ENCODE measurements around the gene GOLGA6B. TPM values are rescaled to one million over a fixed set of nuclear protein-coding genes. Genes with fewer than 3 reads are reported as not detected.

Gene GOLGA6B
- total and polyA plus RNA-seq, 4 experiments from 2014 or later = not detected

- Histone ChIP-seq H3K4me1 (ENCODE audit: insufficient read depth, low read length) (peaks cover 15% of the 10 kb centered on the region), H3K27me3 (ENCODE audit: insufficient read depth, low read length) (no peaks in the 10 kb centered on the region), H3K4me3 (ENCODE audit: low read length in 2 of 2) (peak within 1 kb of the TSS; percentile 95 to 97), H3K36me3 (ENCODE audit: insufficient read depth, low read length) (no peaks in the 10 kb centered on the region), H3K27ac (ENCODE audit: low read depth, low read length) (peak within 1 kb of the TSS; percentile 76), H3K9me3 (ENCODE audit: control insufficient read depth in 1 of 2, low read length in 2 of 2) (no peaks in the 10 kb centered on the region)
- peak; percentile 81 to 86 (median 83) for DNase-seq
- ChIA-PET POLR2A (ENCODE audit: partially characterized antibody) (interaction anchor here (0.6 to 1.8 kb wide), 6 partner anchors 15 to 310 kb away, joined by 3 to 7 read pairs (median 3); partner anchors contain the start of gene HEXA), CTCF (ENCODE audit: partially characterized antibody) (interaction anchor here (0.6 to 1.8 kb wide), 5 partner anchors 15 to 395 kb away, joined by 3 to 5 read pairs (median 3); no protein-coding TSS in a partner anchor)
- H3K9me3 Mint-ChIP-seq = no peaks in the 10 kb centered on the region
- peak within 1 kb of the TSS; percentile 94 to 99 (median 98) for H3K4me3 Mint-ChIP-seq
- peak within 1 kb of the TSS; percentile 88 to 99 (median 97) for H3K27ac Mint-ChIP-seq
- H3K27me3 Mint-ChIP-seq = no peaks in the 10 kb centered on the region
- H3K36me3 Mint-ChIP-seq = peaks cover 0 to 11% of the 10 kb centered on the region in 2 donors
- peaks cover 10 to 21% (median 16%) of the 10 kb centered on the region in 4 donors for H3K4me1 Mint-ChIP-seq
- intact Hi-C loops (cut with micrococcal nuclease) = loop anchor here (1.0 to 10.0 kb wide), 5 partner anchors 98 to 371 kb away; partner anchors contain the start of genes ARIH1, HEXA and NEO1
Measured at GRCh38 chr15:72685925-72686794, 31.7 kb downstream of the GOLGA6B start, which contains the start of the genes BBS4 and HIGD2B. Gene BBS4, plus strand, starts transcription at chr15:72686207. Its CDS starts 21 bp downstream, at chr15:72686228. Gene HIGD2B, minus strand, starts transcription at chr15:72686182. Its CDS starts 9,808 bp downstream, at chr15:72676374.

GRCh38 chr15:72688697-72689096 lies 34.2 kb downstream of the GOLGA6B start:
- no peak overlapping the region for H3K27ac ChIP-seq (ENCODE audit: low read depth, low read length)
- no peaks in the 10 kb centered on the region for H3K36me3 ChIP-seq (ENCODE audit: insufficient read depth, low read length)
- H3K9me3 ChIP-seq (ENCODE audit: control insufficient read depth in 1 of 2, low read length in 2 of 2) = no peaks in the 10 kb centered on the region
- H3K4me3 ChIP-seq (ENCODE audit: low read length in 2 of 2) = no peak overlapping the region
- H3K9me3 Mint-ChIP-seq = no peaks in the 10 kb centered on the region
- ChIA-PET CTCF (ENCODE audit: partially characterized antibody) (interaction anchor here (1.0 kb wide), 1 partner anchor 11 kb away, joined by 3 read pairs; no protein-coding TSS in a partner anchor), POLR2A (ENCODE audit: partially characterized antibody) (no interaction called here)
- peak overlapping the region in 1 of 8 donors; percentile 23 for H3K4me3 Mint-ChIP-seq
- peaks cover 0 to 11% of the 10 kb centered on the region in 2 donors for H3K36me3 Mint-ChIP-seq
- no peaks in the 10 kb centered on the region for H3K27me3 ChIP-seq (ENCODE audit: insufficient read depth, low read length)
- H3K4me1 Mint-ChIP-seq = peaks cover 10 to 21% (median 17%) of the 10 kb centered on the region in 4 donors
- H3K27ac Mint-ChIP-seq = peak overlapping the region in 2 of 7 donors; percentile 25 to 41
- H3K4me1 ChIP-seq (ENCODE audit: insufficient read depth, low read length) = peaks cover 15% of the 10 kb centered on the region
- DNase-seq = no peak
- intact Hi-C loops (cut with micrococcal nuclease) = loop anchor here (5.0 to 10.0 kb wide), 4 partner anchors 214 to 374 kb away; partner anchors contain the start of genes ARIH1, HEXA and NEO1
- no peaks in the 10 kb centered on the region for H3K27me3 Mint-ChIP-seq

GRCh38 chr15:72690938-72691337 lies 36.4 kb downstream of the GOLGA6B start:
- intact Hi-C loops (cut with micrococcal nuclease) = no loop called here
- Mint-ChIP-seq H3K4me3 (no peak overlapping the region), H3K27ac (no peak overlapping the region), H3K27me3 (no peaks in the 10 kb centered on the region), H3K4me1 (peaks cover 6 to 18% (median 10%) of the 10 kb centered on the region in 4 donors), H3K9me3 (no peaks in the 10 kb centered on the region), H3K36me3 (peaks cover 0 to 9% of the 10 kb centered on the region in 2 donors)
- no peak overlapping the region for H3K4me3 ChIP-seq (ENCODE audit: low read length in 2 of 2)
- no peaks in the 10 kb centered on the region for H3K36me3 ChIP-seq (ENCODE audit: insufficient read depth, low read length)
- DNase-seq = no peak
- no peak overlapping the region for H3K27ac ChIP-seq (ENCODE audit: low read depth, low read length)
- peaks cover 5% of the 10 kb centered on the region for H3K4me1 ChIP-seq (ENCODE audit: insufficient read depth, low read length)
- no peaks in the 10 kb centered on the region for H3K27me3 ChIP-seq (ENCODE audit: insufficient read depth, low read length)
- POLR2A ChIA-PET (ENCODE audit: partially characterized antibody) = no interaction called here
- no peaks in the 10 kb centered on the region for H3K9me3 ChIP-seq (ENCODE audit: control insufficient read depth in 1 of 2, low read length in 2 of 2)
- CTCF ChIA-PET (ENCODE audit: partially characterized antibody) = no interaction called here

GRCh38 chr15:72698938-72699337 lies 44.4 kb downstream of the GOLGA6B start:
- Mint-ChIP-seq H3K36me3 (peaks cover 4% of the 10 kb centered on the region in 2 donors), H3K9me3 (no peaks in the 10 kb centered on the region), H3K4me3 (no peak overlapping the region), H3K27me3 (no peaks in the 10 kb centered on the region), H3K27ac (no peak overlapping the region), H3K4me1 (peaks cover 0 to 8% (median 6%) of the 10 kb centered on the region in 4 donors)
- ChIA-PET POLR2A (ENCODE audit: partially characterized antibody) (interaction anchor here (0.7 kb wide), 1 partner anchor 607 kb away, joined by 3 read pairs; no protein-coding TSS in a partner anchor), CTCF (ENCODE audit: partially characterized antibody) (no interaction called here)
- H3K27ac ChIP-seq (ENCODE audit: low read depth, low read length) = no peak overlapping the region
- no peaks in the 10 kb centered on the region for H3K4me1 ChIP-seq (ENCODE audit: insufficient read depth, low read length)
- no peaks in the 10 kb centered on the region for H3K36me3 ChIP-seq (ENCODE audit: insufficient read depth, low read length)
- H3K27me3 ChIP-seq (ENCODE audit: insufficient read depth, low read length) = no peaks in the 10 kb centered on the region
- intact Hi-C loops (cut with micrococcal nuclease) = no loop called here
- H3K4me3 ChIP-seq (ENCODE audit: low read length in 2 of 2) = no peak overlapping the region
- no peaks in the 10 kb centered on the region for H3K9me3 ChIP-seq (ENCODE audit: control insufficient read depth in 1 of 2, low read length in 2 of 2)
- no peak for DNase-seq

GRCh38 chr15:72700076-72700475 lies 45.6 kb downstream of the GOLGA6B start:
- H3K27ac ChIP-seq (ENCODE audit: low read depth, low read length) = no peak overlapping the region
- no peaks in the 10 kb centered on the region for H3K4me1 ChIP-seq (ENCODE audit: insufficient read depth, low read length)
- no peak overlapping the region for H3K4me3 ChIP-seq (ENCODE audit: low read length in 2 of 2)
- no peaks in the 10 kb centered on the region for H3K27me3 Mint-ChIP-seq
- H3K27me3 ChIP-seq (ENCODE audit: insufficient read depth, low read length) = no peaks in the 10 kb centered on the region
- H3K27ac Mint-ChIP-seq = no peak overlapping the region
- H3K36me3 ChIP-seq (ENCODE audit: insufficient read depth, low read length) = no peaks in the 10 kb centered on the region
- H3K36me3 Mint-ChIP-seq = peaks cover 0 to 7% of the 10 kb centered on the region in 2 donors
- CTCF ChIA-PET (ENCODE audit: partially characterized antibody) = no interaction called here
- H3K4me3 Mint-ChIP-seq = no peak overlapping the region
- intact Hi-C loops (cut with micrococcal nuclease) = no loop called here
- no peak for DNase-seq
- H3K9me3 ChIP-seq (ENCODE audit: control insufficient read depth in 1 of 2, low read length in 2 of 2) = no peaks in the 10 kb centered on the region
- H3K9me3 Mint-ChIP-seq = no peaks in the 10 kb centered on the region
- POLR2A ChIA-PET (ENCODE audit: partially characterized antibody) = no interaction called here
- H3K4me1 Mint-ChIP-seq = peaks cover 0 to 8% (median 5%) of the 10 kb centered on the region in 4 donors

- Histone ChIP-seq H3K36me3 (ENCODE audit: insufficient read depth, low read length) (no peaks in the 10 kb centered on the region), H3K27me3 (ENCODE audit: insufficient read depth, low read length) (no peaks in the 10 kb centered on the region), H3K4me3 (ENCODE audit: low read length in 2 of 2) (no peak overlapping the region), H3K9me3 (ENCODE audit: control insufficient read depth in 1 of 2, low read length in 2 of 2) (no peaks in the 10 kb centered on the region), H3K27ac (ENCODE audit: low read depth, low read length) (no peak overlapping the region), H3K4me1 (ENCODE audit: insufficient read depth, low read length) (no peaks in the 10 kb centered on the region)
- H3K27ac Mint-ChIP-seq = peak overlapping the region in 1 of 7 donors; percentile 42
- H3K4me1 Mint-ChIP-seq = peaks cover 0 to 3% (median 0%) of the 10 kb centered on the region in 4 donors
- no peaks in the 10 kb centered on the region for H3K27me3 Mint-ChIP-seq
- ChIA-PET CTCF (ENCODE audit: partially characterized antibody) (interaction anchor here (1.6 kb wide), 1 partner anchor 14 kb away, joined by 3 read pairs; no protein-coding TSS in a partner anchor), POLR2A (ENCODE audit: partially characterized antibody) (no interaction called here)
- no peak overlapping the region for H3K4me3 Mint-ChIP-seq
- DNase-seq = no peak
- H3K9me3 Mint-ChIP-seq = peaks cover 0 to 2% (median 0%) of the 10 kb centered on the region in 8 donors
- peaks cover 5 to 10% of the 10 kb centered on the region in 2 donors for H3K36me3 Mint-ChIP-seq
- intact Hi-C loops (cut with micrococcal nuclease) = no loop called here
Measured at GRCh38 chr15:72706266-72706665, 51.8 kb downstream of the GOLGA6B start.

Measured in CD4-positive, alpha-beta memory T cell (primary cell).